Stimulated activated CD4-positive, alpha-beta T cell treated with anti-CD3 and anti-CD28 coated beads, TNF-alpha, amount 100 ng/mL, for 48 hours (primary cell): ENCODE data around the gene ACAP3.
A peak's percentile ranks its signal among the peaks of the same experiment; 100 is the strongest.

Source experiments
- DNase-seq, 3 donors: peaks; one replicate each; pipeline ENCODE4 v3.0.0-alpha.2; 2020; ENCODE audit warnings: low read depth in 3 of 3

ACAP3 gene

GRCh38 chr1:1307923-1308755 is at the start of gene ACAP3, which contains the start of gene PUSL1:
TSS of gene ACAP3 (minus strand) at chr1:1307930. CDS start at chr1:1307815, 115 bp downstream.
TSS of gene PUSL1 (plus strand) at chr1:1308597. CDS start at chr1:1308644, 47 bp downstream.
- DNase-seq, result peak; percentile 77 to 88 (median 82)

- DNase-seq, result no peak
These were observed 49.2 kb upstream of the ACAP3 start for GRCh38 chr1:1356796-1357401.

DNA sequence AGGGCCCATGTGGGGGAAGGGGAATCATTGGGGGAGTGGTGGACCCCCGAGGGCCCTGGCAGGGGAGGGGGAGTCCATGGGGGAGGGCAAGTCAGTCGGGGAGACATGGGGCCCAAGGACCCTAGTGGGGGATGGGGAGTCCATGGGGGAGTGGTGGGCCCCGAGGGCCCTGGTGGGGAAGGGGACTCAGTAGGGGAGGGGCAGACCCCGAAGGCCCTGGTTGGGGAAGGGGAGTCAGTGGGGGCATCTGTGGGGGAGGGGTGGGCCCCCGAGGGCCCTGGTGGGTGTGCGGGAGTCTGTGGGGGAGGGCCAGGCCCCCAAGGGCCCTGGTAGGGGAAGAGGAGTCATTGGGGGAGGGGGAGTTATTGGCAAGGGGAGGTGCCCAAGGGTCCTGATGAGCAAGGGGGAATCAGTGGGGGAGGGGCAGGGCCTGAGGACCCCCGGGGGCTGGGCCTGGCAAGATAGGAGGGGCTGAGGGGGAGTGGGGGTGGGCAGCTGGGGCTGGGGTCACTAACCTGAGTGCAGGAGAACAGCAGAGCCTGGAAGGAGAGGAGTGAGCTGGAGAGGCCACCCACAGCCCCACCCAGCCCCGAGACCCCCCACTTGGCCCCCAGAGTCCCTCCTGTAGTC is 48.6 kb upstream of the ACAP3 start:
- no peak for DNase-seq

- no peak for DNase-seq
These were observed 47.7 kb upstream of the ACAP3 start for GRCh38 chr1:1355416-1355815.

DNA sequence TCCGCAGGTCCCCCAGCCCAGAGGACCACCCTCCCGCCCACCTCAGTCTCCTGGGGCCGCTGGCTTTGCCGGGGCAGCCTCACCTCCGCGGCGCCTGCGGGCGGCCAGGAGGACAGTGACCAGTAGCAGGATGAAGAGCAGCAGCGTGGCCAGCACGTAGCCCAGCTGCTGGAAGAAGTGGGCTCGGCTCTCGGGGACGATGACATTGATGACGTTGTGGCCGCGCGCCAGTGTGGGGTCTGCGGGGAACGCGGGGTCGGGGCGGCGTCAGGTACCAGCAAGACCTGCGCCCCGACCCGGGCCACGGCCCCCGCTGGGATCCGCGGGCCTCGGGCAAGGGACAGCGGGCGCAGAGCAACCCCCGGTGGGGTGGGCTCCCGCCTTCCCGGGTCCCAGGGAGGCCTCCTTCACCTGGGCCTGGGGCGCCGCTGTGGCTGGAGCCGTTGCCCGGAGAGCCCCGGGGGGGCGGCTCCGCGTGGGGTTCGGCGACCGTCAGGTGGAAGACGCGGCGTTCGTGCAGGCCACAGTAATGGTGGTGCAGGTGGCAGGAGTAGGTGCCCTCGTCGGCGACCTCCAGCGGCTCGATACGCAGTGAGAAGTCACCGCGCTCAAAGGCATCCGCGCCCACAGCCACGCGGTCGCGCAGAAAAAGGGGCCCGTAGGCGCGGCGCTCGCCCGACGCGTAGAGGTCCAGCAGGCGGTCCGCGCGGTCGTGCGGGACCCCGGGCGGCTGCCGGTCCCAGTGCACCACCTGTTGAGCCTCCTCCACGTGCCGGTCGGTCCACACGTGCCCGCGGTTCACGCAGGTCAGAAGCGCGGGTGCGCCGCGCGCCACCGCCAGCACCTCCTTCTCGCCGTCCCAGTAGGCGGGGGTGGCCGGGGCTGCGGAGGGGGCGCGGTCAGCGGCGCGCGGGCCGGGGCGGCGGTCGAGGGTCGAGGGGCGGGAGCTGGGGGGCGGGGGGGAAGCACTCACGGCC is 46.8 kb upstream of the ACAP3 start:
- DNase-seq, result no peak

DNA sequence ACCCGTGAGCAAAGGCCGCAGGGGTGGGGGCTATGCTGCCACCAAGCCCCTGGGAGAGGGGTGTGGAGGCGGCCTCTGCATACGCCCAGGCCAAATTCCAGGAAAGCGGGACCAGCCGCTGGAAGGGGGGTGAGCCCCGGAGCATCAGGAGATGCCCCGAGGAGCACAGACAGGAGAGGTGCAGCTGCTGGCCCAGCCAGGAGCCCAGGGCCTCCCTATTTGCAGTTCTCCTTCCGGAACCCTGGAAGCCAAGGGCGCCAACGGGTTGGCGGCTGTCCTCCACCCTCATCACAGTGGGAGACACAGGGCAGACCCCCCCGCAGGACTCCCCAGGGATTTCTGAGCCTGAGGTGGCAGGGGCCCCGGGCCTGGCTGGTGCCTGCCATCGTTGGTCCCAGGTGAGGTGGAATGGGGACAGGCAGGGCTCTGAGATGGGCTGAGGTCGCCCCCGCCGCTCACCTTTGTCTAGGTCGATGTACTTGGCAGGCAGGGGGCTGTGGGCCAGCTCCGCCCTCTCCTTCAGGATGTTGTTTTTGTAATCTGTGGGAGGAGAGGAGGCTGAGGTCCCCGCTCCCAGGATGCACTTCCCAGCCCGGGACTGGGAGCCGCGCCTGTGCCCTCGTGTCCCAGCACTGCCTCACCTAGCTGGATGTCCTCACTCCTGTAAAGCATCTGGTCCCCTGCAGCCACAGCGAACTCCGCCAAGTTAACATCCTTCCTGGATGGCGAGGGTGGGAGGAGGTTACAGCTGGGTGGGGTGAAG is 45.8 kb upstream of the ACAP3 start:
- no peak for DNase-seq

DNA sequence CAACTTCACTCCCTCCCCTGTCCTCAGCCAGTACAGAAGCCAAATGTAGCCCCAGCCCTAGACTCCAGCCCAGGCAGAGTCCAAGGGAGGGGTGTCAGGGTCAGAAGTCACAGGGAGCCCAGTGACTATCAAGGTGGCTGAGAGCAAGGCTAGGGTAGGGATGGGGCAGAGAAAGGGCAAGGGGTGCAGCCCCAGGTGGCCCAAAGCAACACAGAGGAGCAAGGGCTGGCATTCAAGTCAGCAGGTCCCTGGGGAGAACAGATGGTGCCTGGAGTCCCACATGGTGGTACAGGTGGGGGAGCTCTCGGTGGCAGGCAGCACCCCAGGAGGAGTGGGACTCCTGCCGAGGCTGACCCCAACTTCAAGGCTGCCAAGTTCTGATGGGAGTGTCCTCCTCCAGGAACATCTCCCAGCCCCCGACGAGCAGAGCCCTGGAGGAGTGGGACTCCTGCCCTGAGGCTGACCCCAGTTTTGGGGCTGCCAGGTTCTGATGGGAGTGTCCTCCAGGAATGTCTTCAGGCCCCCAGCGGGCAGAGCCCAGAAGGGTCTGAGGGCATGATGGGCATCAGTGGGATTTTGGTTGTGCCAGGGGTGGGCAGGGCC is 45.2 kb upstream of the ACAP3 start:
- no peak for DNase-seq

GRCh38 chr1:1351511-1352427 is 44.0 kb upstream of the ACAP3 start:
- no peak for DNase-seq

- peak in 2 of 3 donors; percentile 37 to 63 for DNase-seq
These were observed 41.7 kb upstream of the ACAP3 start, which contains the start of gene DVL1 for GRCh38 chr1:1349256-1350012. TSS of gene DVL1 (minus strand) at chr1:1349418. CDS start at chr1:1349065, 353 bp downstream.

DNA sequence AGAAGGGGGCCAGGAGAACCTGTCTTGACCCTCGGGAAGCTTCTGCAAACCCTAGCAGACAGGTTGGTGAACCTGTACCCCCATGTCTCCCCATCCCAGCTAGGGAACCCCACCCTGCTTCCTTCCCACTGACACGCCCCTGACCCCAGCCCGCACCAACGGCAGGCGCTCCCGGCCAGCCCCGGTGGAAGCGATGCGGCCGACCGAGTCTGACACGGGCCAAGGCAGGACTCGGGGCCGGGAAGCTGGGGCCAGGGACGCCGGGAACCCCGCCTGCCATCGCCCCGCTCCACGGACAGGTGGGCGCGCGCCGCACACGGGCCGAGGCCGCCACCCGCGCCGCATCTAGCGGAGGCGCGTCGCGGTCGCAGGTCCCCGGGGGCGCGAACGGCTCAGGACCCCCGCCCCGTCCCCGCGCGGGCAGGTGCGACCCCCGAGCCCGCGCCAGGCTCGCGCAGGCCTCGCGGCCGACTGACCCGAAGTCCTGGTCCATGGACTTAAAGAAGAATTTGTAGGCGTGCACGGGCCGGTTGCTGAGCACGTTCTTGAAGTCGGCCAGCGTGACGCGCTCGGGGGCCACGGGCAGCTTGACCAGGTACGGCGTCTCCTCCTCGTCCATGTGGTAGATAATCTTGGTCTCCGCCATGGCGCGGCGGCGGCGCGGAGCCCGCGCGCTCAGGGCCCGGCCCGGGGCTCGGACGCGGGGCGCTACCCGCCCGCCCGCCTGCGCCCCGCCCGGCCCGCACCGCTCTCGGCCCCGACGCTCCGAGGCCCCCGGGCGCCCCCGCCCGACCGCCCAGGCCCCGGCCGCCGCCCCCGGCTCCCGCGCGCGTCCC is 40.9 kb upstream of the ACAP3 start:
- no peak for DNase-seq

- no peak for DNase-seq
These were observed 40.1 kb upstream of the ACAP3 start for GRCh38 chr1:1347663-1348419.

GRCh38 chr1:1347026-1347595 is 39.4 kb upstream of the ACAP3 start:
- no peak for DNase-seq

DNA sequence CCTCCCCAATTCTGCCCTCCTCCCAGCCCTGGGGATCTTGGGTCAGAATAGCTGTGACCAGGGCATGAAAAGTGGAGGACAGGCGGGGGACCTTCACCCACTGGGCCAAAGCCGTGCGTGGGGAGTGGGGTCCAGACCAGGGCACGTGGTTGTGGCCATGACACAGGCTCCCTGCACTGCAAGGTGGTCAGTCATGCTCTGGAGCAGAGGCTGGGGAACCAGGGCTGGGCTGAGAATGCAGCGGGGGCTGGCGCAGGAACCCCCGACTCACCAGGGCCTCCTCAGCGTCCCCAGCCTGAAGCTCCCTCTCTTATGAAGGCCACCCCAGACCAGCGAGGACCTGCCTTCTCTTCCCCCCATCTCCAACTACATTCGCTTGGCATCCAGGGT is 38.8 kb upstream of the ACAP3 start:
- no peak for DNase-seq

GRCh38 chr1:1345860-1346500 is 38.2 kb upstream of the ACAP3 start:
- no peak for DNase-seq

DNA sequence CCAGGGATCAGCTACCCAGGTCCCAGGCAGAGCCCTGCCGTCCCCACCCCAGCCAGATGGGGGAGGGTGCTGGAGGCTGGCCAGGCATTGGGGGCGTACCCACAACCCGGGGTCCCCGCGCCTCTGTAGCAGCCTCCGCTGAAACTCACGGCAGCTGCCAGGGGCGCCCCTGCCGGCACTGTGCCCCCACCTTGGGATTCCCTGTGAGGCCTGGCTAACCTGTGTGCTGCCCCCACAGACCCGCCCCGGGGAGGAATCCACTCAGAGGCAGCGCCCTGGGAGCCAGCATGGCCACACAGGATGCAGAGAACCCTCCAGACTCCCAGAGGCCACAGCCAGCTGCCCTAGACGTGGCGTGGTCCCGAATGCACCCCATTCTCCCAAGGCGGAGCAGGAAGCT is 37.7 kb upstream of the ACAP3 start:
- DNase-seq, result no peak
